SH-SY5Y (cell line): ENCODE results near the gene PITPNM3.

Experiments
- GATA2 ChIP-seq: IDR thresholded peaks from 2 replicates; pipeline ENCODE4 v1.6.1; 2011; ENCODE audit warnings: mild to moderate bottlenecking, low read depth, low read length
- GATA3 ChIP-seq: IDR thresholded peaks from 2 replicates; pipeline ENCODE4 v1.6.1; 2011; ENCODE audit warnings: low read depth, mild to moderate bottlenecking, low read length, moderate library complexity

- no peak for TF ChIP-seq GATA2
- no peak for TF ChIP-seq GATA3
Measured at GRCh38 chr17:6435968-6436367, 120.4 kb downstream of the PITPNM3 start.
